ENCODE data around the gene ATXN1.
"Not testable (repeated sequence)": the region's sequence is repeated elsewhere in the genome, so short reads cannot be mapped to it uniquely, and the experiment has no call there.

Gene ATXN1

DNA sequence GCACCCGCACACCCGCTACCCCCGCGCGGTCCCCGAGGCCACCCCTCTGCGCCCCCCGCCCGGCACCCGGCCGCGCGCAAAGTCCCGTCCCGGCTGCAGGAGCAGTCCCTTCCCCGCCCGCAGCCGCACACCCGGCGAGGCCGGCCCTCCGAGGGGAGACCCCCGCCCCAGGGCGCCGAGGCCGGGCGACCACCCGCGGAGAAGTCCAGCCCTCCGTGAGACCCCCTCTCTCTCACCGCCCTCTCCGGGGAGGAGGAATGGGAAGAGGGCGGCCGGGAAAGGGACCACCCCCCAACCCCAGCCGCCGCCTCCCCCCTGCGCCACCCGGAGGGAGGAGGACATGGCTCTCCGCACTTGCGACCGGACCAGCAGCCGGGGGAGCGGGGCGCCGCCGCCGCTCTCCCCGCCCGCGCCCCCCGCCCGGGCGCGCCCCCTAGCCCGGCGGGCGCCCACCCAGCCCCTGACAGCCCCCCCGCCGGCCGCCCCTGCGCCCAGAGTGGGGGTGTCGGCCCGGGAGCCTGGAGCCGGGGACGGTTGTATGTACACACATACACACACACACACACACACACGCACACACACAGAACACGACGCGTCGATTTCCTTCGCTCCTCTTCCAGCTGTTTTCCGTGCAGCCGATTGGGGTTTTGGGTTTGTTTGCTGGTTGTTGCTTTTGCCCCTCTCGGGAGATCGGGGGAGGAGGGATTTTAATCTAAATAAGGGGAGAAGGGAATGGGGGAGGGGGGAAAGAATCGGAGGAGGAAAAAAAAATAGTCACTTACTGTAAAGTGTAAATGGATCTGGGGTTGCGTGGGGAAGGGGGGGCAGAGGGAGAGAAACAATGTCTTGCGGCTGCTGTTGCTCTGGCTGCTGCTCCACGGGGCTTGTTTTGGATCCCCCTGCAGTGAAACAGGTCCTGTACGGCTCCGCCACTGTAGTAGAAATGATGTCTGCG, at the start of gene ATXN1:
ATXN1 (minus strand) TSS at position 945 of the 955 bp plus-strand sequence.
- DNase-seq: peak; percentile 54

DNA sequence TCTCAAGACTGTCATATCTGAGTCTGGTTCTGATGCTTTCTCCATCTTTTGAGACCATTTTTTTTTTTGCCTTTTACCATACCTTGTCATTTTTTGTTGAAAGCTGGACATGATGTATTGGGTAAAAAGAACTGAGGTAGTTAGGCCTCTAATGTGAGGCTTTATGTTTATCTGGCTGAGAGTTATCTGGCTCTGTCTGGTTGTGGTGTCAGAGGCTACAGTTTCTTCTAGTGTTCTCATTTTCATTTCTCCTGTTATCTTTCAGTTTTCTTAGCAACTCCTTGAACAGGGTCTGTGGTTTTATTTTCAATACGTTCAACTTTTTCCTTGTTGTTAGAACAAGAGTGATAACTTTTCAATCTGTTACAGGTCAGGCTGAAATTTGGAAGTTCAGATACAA, 49.2 kb upstream of the ATXN1 start:
- no peak for DNase-seq

DNA sequence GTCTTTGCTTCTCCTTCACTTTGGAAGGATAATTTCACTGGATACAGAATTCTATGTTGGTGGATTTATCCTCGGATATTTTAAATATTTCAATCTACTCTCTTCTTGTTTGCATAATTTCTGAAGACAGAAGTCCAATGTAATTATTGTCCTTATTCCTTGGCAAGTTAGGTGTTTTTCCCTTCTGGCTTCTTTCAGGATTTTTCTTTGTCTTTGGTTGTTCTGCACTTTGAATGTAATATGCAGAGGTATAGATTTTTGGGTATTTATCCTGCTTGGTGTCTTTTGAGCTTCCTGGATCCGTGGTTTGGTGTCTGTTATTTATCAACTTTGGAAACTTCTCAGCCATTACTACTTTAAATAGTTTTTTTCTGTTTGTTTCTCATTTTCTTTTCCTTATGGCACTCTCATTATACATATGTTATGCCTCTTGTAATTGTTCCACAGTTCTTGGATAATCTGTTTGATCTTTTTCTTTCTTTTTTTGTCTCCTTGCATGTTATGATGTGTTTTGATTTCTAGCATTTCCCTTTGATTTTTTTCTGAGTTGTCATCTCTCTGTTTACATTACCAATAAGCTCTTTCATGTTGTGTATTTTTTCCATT, 48.6 kb upstream of the ATXN1 start:
- DNase-seq: no peak

- no peak for DNase-seq
Measured at GRCh38 chr6:16807956-16808355, 46.7 kb upstream of the ATXN1 start.

DNA sequence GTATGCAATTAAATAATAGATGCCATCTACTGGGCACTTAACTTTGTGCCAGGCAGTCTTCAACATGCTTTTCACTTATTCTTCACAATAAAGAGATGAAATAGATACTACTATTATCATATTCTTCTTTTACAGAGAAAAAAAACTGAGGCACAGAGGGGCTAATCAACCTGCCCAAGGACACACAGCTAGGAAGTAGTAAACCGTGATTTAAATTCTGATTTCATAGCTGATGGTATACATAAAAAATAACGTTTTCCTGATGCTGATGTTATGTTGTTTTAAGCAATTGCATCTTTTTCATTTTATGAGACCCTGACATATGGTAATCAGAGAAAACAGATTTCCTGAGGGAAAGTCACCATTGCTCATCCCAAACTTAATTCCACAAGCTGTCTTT, 45.1 kb upstream of the ATXN1 start:
- no peak for DNase-seq

- DNase-seq: no peak
Measured at GRCh38 chr6:16805243-16805950, 44.1 kb upstream of the ATXN1 start.

DNA sequence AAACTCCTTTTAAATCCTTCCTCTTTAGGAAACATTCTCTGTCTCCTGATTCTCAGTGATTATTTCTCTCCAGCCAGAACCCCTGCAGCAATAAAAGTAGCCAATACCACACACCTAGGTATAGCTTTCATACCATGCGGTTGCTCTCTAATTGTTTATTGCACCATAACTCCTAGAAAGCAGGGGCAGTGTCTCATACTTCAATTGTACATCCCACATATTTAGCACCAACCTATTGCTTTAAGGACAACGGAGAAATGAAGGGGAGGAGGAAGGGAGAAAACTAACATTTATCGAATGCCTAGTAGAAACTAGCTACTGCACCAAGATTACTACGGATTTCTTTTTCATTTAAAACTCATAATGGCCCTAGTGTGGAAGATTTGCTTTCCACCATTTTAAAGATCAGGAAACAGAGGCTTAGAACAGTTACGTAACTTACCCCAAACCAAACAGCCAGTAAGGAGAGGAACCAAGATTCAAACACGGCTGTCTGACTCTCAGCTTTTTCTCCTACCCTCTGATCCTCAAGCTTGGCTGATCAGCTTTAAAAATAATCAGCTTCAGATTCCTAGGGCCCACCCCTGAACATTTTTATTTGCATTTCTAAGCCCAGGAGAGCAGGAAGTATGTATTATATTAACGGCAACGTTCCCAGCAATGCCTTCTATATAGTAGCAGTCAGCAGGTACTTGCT, 43.4 kb upstream of the ATXN1 start:
- DNase-seq: no peak

DNA sequence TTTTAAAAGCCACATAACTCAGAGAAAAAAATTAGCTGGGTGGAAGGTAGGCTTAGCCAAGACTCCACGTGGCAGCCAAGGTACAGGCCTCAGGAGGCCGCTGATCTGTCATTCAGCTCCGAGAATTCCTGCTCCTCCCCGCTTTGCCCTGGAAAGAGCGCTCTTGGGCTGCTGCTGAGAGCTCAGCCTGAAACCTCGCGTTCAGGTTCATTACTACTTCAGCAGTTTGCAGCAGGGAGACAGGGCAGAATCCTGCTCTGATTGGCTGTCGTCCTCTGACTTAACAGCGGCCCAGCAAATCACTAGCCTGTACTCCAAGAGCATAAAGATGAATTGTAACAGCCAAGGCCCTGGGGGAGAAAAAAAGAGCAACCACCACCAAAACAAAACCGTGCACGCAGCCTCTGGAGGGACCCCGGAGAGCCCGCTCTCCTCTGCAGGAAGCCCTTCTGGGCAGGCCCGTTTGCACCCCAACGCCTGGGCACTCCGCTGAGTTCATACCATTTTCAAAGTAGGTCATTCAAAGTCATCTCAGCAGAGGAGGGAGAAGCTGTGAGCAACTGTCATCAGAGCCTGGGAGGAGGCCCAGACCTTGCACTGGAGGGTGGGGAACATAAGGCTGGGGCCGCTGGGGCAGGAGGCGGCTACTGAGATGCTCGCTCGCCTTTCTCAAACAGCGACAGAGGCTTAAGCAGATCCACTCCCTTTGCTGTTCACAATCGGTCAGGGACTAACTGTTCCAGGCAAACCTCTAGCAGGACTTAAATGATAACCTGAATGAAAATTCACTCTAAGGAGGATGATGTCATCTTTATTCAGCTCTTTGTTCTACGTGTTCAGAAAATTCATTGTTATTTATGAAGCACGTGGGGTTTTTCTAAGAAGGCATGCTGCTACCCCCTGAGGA, 42.3 kb upstream of the ATXN1 start:
- peak; percentile 28 for DNase-seq

DNA sequence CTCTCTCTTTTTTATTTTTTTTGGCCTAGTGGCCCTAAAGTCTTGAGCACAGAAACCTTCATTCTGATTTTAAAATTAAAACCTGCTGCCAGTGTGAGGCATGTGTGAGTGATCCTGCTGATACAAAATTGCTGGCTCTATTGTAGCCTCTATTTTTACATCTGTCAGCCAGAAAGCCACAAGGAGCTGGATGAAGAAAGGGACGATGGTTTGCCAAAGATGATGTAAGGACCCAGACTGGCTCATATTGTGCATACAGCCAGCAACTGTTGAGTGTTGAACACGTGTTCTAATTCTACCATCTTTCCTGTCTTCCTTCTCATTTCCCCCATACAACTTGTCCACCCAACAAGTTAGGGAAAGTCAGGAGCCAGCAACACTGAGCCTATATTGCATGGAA, 40.8 kb upstream of the ATXN1 start:
- no peak for DNase-seq

DNA sequence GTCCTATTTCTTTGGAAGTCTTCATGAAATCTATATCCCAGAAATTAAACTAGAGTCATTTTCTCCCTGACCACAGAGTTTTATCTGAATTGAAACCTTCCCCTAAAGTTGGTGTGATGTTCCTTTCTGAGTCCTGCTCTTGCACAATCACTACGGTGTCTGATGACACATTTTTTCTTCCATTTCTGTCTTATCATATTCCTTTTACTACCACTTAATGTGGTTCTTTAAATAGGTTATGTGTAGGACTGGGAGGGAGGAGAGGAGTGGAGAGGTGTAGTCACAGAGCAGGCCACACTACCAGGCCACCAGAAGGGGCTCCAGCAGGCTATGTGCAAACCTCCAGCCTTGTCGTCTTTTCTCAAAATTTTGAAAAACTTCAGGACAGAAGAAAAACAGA, 39.7 kb upstream of the ATXN1 start:
- DNase-seq: no peak

DNA sequence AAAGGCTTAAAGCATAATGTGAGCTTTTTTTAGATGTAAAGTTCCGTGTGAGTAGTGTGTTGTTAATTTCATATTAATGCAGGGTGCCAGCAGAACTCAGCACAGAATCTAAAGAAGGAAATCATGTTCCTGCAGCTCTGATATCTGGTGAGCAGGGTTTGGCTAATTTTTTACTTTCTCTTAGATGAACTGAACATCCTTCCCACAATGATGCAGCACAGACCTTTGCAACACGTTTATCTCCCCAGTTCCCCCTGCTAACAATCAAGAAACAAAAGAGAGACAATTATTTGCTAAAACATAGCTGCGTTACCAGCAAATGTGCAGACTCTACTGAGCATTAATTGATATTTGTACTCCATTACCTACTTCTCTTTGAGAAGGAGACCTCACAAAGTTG, 39.1 kb upstream of the ATXN1 start:
- DNase-seq: no peak

DNA sequence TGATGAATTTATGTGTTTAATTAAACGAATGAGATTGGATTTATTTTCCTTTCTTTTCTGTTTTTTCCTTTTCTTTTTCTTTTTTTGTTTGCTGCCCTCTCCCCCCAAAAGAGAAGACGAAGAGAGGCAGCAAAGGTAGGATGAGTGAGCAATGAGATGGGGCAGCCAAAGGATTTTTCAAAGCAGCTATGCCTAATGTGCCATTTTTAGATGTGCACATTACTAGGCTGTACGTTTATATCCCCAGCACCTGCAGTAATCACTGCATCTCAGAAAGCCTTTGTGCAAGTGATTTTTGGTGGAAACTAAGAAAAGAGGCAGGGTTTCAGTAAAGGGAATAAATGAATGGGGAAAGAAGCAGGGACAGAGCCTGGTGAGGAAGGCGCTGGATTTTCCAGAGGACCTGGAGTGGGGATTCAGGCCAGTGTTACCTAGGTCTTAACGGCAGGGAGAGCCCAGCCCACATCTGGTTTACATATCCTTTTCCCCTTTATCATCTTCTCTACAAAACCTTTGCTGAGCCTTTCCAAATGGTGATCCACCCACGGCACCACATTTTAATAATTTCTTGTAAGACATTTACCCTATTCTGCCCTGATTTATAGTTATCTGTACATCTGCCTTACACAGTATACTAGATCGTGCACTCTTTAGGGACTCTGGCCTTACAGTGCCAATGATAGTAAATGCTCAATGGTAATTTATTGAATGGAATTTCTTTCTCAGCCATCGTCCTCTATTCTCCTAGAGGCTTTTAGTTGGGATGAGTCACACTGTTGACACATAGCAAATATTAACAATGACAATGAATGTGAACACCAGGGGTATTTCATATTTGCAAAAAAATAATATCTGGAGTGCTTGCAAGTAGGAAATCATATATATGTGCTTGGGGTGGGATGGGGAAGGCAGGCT, 38.3 kb upstream of the ATXN1 start:
- DNase-seq: no peak

DNA sequence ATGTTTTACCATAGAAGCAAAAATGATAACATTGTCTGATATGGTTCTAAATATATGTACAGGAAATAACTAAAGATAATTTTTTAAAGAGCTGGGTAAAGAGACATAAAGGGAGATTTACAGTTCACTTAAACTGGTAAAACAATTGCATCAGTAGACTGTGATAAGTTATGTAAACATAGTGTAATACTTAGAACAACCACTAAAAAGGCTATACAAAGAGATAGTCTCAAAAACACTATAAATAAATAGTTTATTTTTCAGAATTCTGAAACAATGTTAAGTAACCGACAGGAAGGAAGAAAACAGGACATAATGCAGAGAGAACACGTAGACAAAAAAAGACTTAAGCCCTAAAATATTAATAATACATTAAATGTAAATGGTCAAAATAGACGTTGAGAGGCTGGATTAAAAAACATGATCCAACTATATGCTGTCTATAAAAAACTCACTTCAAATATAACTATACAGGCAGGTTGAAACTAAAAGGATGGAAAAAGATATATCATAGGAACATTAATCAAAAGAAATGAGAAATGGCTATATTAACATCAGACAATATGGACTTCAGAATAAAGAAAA, 32.7 kb upstream of the ATXN1 start:
- DNase-seq: no peak

- no peak for DNase-seq
Measured at GRCh38 chr6:16789329-16790038, 28.2 kb upstream of the ATXN1 start.

GRCh38 chr6:16787128-16787682, 25.9 kb upstream of the ATXN1 start:
- DNase-seq: no peak

- no peak for DNase-seq
Measured at GRCh38 chr6:16785496-16785895, 24.2 kb upstream of the ATXN1 start.

GRCh38 chr6:16784957-16785356, 23.7 kb upstream of the ATXN1 start:
- DNase-seq: not testable (repeated sequence)

GRCh38 chr6:16783952-16784565, 22.8 kb upstream of the ATXN1 start:
- DNase-seq: no peak

DNA sequence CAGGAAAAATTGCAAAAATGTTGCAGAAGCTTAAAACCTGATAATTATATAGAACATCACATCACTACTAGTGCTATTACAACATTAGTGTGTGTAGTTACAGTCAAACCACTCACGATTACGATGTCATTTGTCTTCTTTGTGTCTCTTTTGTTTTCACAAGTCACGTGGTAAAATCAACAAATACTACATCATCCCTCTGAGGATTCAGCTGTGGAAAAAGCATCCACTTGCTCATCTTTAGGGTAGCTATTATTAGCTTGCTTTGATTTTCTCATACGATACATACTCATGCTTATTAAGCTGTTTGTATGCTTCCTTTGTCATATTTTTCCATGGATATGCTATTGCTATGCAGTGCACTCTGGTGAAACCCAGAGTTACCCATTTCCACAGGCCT, 22.2 kb upstream of the ATXN1 start:
- no peak for DNase-seq
